Body of pancreas (tissue), 4 donors: ENCODE results near the gene CAMK1D. TPM values are rescaled to one million over a fixed set of nuclear protein-coding genes. Genes with fewer than 3 reads are reported as not detected.

ENCODE experiments used
- ATAC-seq: fragments of 150-250 bp; one replicate; pipeline ENCODE4 v1.9.1; 2016
- DNase-seq, 4 donors: peaks; one replicate each; pipeline ENCODE4 v3.0.0-alpha.2; 2019
- H3K27ac ChIP-seq, 4 donors: fragments of 200-600 bp; sonication (generic); 1 replicate in 3 of 4; 2 replicates in 1 of 4; pipeline versions ENCODE4 v1.5.1 to v1.6.1; 2016 to 2019; ENCODE audit warnings: mild to moderate bottlenecking in 1 of 4, mixed read lengths in 1 of 4, moderate library complexity in 1 of 4
- H3K27me3 ChIP-seq, 2 donors: fragments of 200-600 bp; sonication (generic); one replicate each; pipeline ENCODE4 v1.6.0; 2016; ENCODE audit warnings: mild to moderate bottlenecking in 1 of 2
- H3K36me3 ChIP-seq, 2 donors: fragments of 200-600 bp; sonication (generic); replicated peaks in 1 of 2; 2 replicates each; pipeline ENCODE4 v1.5.1; 2016; ENCODE audit warnings: low read depth in 2 of 2; ENCODE audit not compliant: insufficient read depth in 1 of 2
- H3K4me1 ChIP-seq: fragments of 200-600 bp; sonication (generic); one replicate; pipeline ENCODE4 v1.6.0; 2016
- H3K4me3 ChIP-seq, 2 donors: fragments of 200-600 bp; sonication (generic); 1 replicate in 1 of 2; 2 replicates in 1 of 2; pipeline ENCODE4 v1.5.1; 2016 to 2019
- H3K9me3 ChIP-seq, 3 donors: fragments of 200-600 bp; sonication (generic); 1 replicate in 2 of 3; 2 replicates in 1 of 3; pipeline ENCODE4 v1.5.1; 2016
- CTCF ChIP-seq, 7 experiments: fragments of 450-650 bp in 4 of 7; fragments of 200-600 bp in 3 of 7; sonication (generic) in 3 of 7; IDR thresholded peaks; one replicate each; pipeline ENCODE4 v1.5.1; 2016 to 2019; ENCODE audit warnings: antibody characterized with exemption in 7 of 7
- POLR2A ChIP-seq, 3 donors: fragments of 450-650 bp; IDR thresholded peaks; one replicate each; pipeline ENCODE4 v1.6.1; 2016; ENCODE audit warnings: antibody characterized with exemption in 3 of 3, mild to moderate bottlenecking in 2 of 3
- WGBS, 2 donors: methylation state at CpG; one replicate each; pipeline ENCODE4 v1.1.5; 2017; 5-methylcytosine and 5-hydroxymethylcytosine counted together
- intact Hi-C: fragments of 100-400 bp; cut with DNase I; formaldehyde crosslinking; loops from one replicate; pipeline ENCODE4 v1.15.1; 2023
- total RNA-seq, 2 donors: library from RNA; depleted of rRNA; stranded (reverse); fragments of >200 nt; gene quantifications; one replicate each; pipeline ENCODE4 v1.1.0, GENCODE V29; 2016

The CAMK1D gene
- total RNA-seq, 2 donors from 2014 or later = 12.5 to 14.2 TPM

DNA sequence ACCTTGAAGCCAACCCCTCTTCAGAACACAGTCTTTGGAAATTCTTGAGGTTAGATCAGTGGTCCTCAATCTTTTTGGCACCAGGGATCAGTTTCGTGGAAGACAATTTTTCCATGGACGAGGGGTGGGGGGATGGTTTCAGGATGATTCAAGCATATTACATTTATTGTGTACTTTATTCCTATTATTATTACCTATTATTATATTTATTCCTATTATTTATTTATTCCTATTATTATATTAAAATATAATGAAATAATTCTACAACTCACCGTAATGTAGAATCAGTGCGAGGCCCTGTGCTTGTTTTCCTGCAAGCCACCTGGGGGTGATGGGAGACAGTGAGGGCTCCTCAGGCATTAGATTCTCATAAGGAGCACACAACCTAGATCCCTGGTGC lies 17.9 kb downstream of the CAMK1D start:
- DNase-seq (no peak), ATAC-seq (no peak)
- no peak for TF ChIP-seq CTCF (IDR thresholded peaks at IDR 0.05)
- TF ChIP-seq POLR2A (IDR thresholded peaks at IDR 0.05) = no peak
- H3K36me3 ChIP-seq = no peaks in the 10 kb centered on the region
- intact Hi-C loops = no loop called here
- 90% methylated on average over 4 of the region's 4 CpGs for WGBS, 2 donors
- H3K9me3 ChIP-seq = no peaks in the 10 kb centered on the region
- no peak overlapping the region for H3K4me3 ChIP-seq
- H3K27ac ChIP-seq = no peak overlapping the region
- peaks cover 23% of the 10 kb centered on the region for H3K4me1 ChIP-seq
- H3K27me3 ChIP-seq = no peaks in the 10 kb centered on the region

- WGBS, 2 donors = 94 to 95% methylated on average over 8 of the region's 8 CpGs
- DNase-seq (no peak), ATAC-seq (no peak)
- Histone ChIP-seq H3K27me3 (no peaks in the 10 kb centered on the region), H3K9me3 (no peaks in the 10 kb centered on the region), H3K27ac (no peak overlapping the region), H3K36me3 (no peaks in the 10 kb centered on the region), H3K4me3 (no peak overlapping the region), H3K4me1 (peaks cover 16% of the 10 kb centered on the region)
- intact Hi-C loops = no loop called here
- TF ChIP-seq CTCF (IDR thresholded peaks at IDR 0.05) (no peak), POLR2A (IDR thresholded peaks at IDR 0.05) (no peak)
Measured at GRCh38 chr10:12369982-12370381, 20.6 kb downstream of the CAMK1D start.

GRCh38 chr10:12372846-12373245 lies 23.5 kb downstream of the CAMK1D start:
- no peak overlapping the region for H3K4me3 ChIP-seq
- WGBS, 2 donors = 86 to 91% methylated on average over 10 of the region's 10 CpGs
- no peaks in the 10 kb centered on the region for H3K27me3 ChIP-seq
- DNase-seq = no peak
- no peak for TF ChIP-seq POLR2A (IDR thresholded peaks at IDR 0.05)
- no peak for TF ChIP-seq CTCF (IDR thresholded peaks at IDR 0.05)
- ATAC-seq = no peak
- H3K27ac ChIP-seq = no peak overlapping the region
- H3K9me3 ChIP-seq = no peaks in the 10 kb centered on the region
- H3K4me1 ChIP-seq = no peaks in the 10 kb centered on the region
- intact Hi-C loops = no loop called here
- no peaks in the 10 kb centered on the region for H3K36me3 ChIP-seq

DNA sequence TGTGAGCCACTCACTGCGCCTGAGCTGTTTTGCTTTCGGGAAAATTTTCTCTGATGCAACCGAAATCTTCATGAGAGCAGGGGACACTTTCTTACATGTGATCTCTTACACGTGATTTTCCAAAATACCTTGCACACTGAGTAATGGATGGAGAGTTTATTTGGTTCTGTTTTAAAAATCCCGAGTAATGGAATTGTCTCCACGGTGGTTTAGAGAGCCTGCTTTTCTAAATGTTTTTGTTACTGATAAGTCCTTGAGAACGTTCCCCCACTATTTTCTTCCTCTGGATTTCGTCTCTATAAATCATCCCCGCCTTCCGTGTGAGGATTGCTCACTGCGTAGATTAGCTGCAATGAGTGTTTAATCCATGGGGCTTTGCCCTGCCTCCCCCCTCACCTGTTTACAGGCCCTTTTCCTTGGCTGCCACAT lies 25.7 kb downstream of the CAMK1D start:
- DNase-seq (no peak), ATAC-seq (no peak)
- Histone ChIP-seq H3K27ac (no peak overlapping the region), H3K27me3 (no peaks in the 10 kb centered on the region), H3K36me3 (no peaks in the 10 kb centered on the region), H3K4me1 (no peaks in the 10 kb centered on the region), H3K9me3 (no peaks in the 10 kb centered on the region), H3K4me3 (no peak overlapping the region)
- intact Hi-C loops = no loop called here
- WGBS, 2 donors = 85 to 89% methylated on average over 11 of the region's 11 CpGs
- TF ChIP-seq POLR2A (IDR thresholded peaks at IDR 0.05) (no peak), CTCF (IDR thresholded peaks at IDR 0.05) (no peak)

- Histone ChIP-seq H3K4me1 (no peaks in the 10 kb centered on the region), H3K27me3 (no peaks in the 10 kb centered on the region), H3K27ac (no peak overlapping the region), H3K9me3 (no peaks in the 10 kb centered on the region), H3K36me3 (no peaks in the 10 kb centered on the region), H3K4me3 (no peak overlapping the region)
- TF ChIP-seq CTCF (IDR thresholded peaks at IDR 0.05) = no peak
- WGBS, 2 donors = 92 to 94% methylated on average over 12 of the region's 12 CpGs
- DNase-seq = no peak
- intact Hi-C loops = no loop called here
- ATAC-seq = no peak
Measured at GRCh38 chr10:12376211-12376610, 26.9 kb downstream of the CAMK1D start.
